WTC11 (cell line): Measurements from ENCODE around the gene CTAG1A. TPM values are rescaled to one million over a fixed set of nuclear protein-coding genes. Genes with fewer than 3 reads are reported as not detected.
"Not testable (repeated sequence)": the region's sequence is repeated elsewhere in the genome, so short reads cannot be mapped to it uniquely, and the experiment has no call there.

Experiments used
- ATAC-seq: fragments of 200-7000 bp; cut with Tn5 transposase; 2 replicates; pipeline ENCODE4 v1.10.0; 2021; ENCODE audit warnings: mild to moderate bottlenecking, moderate library complexity
- Bru-seq: library from RNA; stranded (reverse); fragments of 400-500 nt; gene quantifications from one replicate; lab custom pipeline; 2021; lab: Mats Ljungman, UMichigan
- CTCF ChIA-PET: fragments of 300-600 bp; sonication (Branson Sonifier 250); formaldehyde crosslinking; loops from one replicate; lab custom pipeline; 2021; ENCODE audit warnings: antibody characterized with exemption; lab: Charles Lee
- POLR2A ChIA-PET: fragments of 350-600 bp; sonication (Branson Sonifier 250); formaldehyde crosslinking; loops from one replicate; lab custom pipeline; 2021; ENCODE audit warnings: antibody characterized with exemption; lab: Charles Lee
- DNase-seq: peaks from one replicate; pipeline ENCODE4 v3.0.0; 2021; ENCODE audit warnings: low spot score
- H3K27ac Mint-ChIP-seq: 2 replicates; pipeline ENCODE4 v1.8.0; 2021; ENCODE audit warnings: mixed read lengths
- H3K27me3 Mint-ChIP-seq: 2 replicates; pipeline ENCODE4 v1.8.0; 2021; ENCODE audit warnings: low read depth, mild to moderate bottlenecking, moderate library complexity, mixed read lengths
- H3K36me3 Mint-ChIP-seq: 2 replicates; pipeline ENCODE4 v1.8.0; 2021; ENCODE audit warnings: mixed read lengths
- H3K4me1 Mint-ChIP-seq: 2 replicates; pipeline ENCODE4 v1.8.0; 2022; ENCODE audit warnings: mixed read lengths
- H3K4me3 Mint-ChIP-seq: 2 replicates; pipeline ENCODE4 v1.8.0; 2021; ENCODE audit warnings: mild to moderate bottlenecking, moderate library complexity, mixed read lengths
- H3K9me3 Mint-ChIP-seq: 2 replicates; pipeline ENCODE4 v1.8.0; 2021; ENCODE audit warnings: mixed read lengths
- GRHL2 ChIP-seq: fragments of 250-450 bp; sonication (Bioruptor Pico); IDR thresholded peaks from 2 replicates; pipeline ENCODE4 v1.8.0; 2022; ENCODE audit warnings: mild to moderate bottlenecking, moderate library complexity; ENCODE audit not compliant: insufficient replicate concordance, severe bottlenecking
- GTF2I ChIP-seq: fragments of 250-450 bp; sonication (Bioruptor Pico); conservative IDR thresholded peaks from 2 replicates; pipeline ENCODE4 v1.4.0; 2021; ENCODE audit warnings: mild to moderate bottlenecking
- HMGA2 ChIP-seq: fragments of 250-450 bp; sonication (Bioruptor Pico); IDR thresholded peaks from 2 replicates; pipeline ENCODE4 v1.4.0; 2021; ENCODE audit warnings: mild to moderate bottlenecking, moderate library complexity
- IRF2 ChIP-seq: sonication (generic); formaldehyde crosslinking; IDR thresholded peaks from 2 replicates; pipeline ENCODE4 v1.8.0; 2022; ENCODE audit warnings: low read depth, missing genetic modification reagents, borderline replicate concordance
- MYBL2 ChIP-seq: sonication (generic); formaldehyde crosslinking; IDR thresholded peaks from 2 replicates; pipeline ENCODE4 v1.8.1; 2023; ENCODE audit warnings: mild to moderate bottlenecking, moderate library complexity, missing genetic modification reagents
- SMAD4 ChIP-seq: sonication (generic); formaldehyde crosslinking; IDR thresholded peaks from 2 replicates; pipeline ENCODE4 v1.8.0; 2022; ENCODE audit warnings: mild to moderate bottlenecking, missing genetic modification reagents
- TEAD1 ChIP-seq: sonication (generic); formaldehyde crosslinking; IDR thresholded peaks from 2 replicates; pipeline ENCODE4 v1.8.0; 2022; ENCODE audit warnings: mild to moderate bottlenecking, missing genetic modification reagents
- TP53 ChIP-seq: sonication (generic); formaldehyde crosslinking; IDR thresholded peaks from 2 replicates; pipeline ENCODE4 v1.8.1; 2023; ENCODE audit warnings: mild to moderate bottlenecking, missing genetic modification reagents
- ZBTB21 ChIP-seq: sonication (generic); formaldehyde crosslinking; IDR thresholded peaks from 2 replicates; pipeline ENCODE4 v1.8.1; 2023; ENCODE audit warnings: mild to moderate bottlenecking, missing genetic modification reagents, borderline replicate concordance
- ZNF219 ChIP-seq: sonication (generic); formaldehyde crosslinking; IDR thresholded peaks from 2 replicates; pipeline ENCODE4 v1.8.0; 2023; ENCODE audit warnings: missing genetic modification reagents, mild to moderate bottlenecking, borderline replicate concordance
- long read RNA-seq, 3 experiments: library from RNA in 1 of 3; library from capped mRNA in 1 of 3; library from polyadenylated mRNA in 1 of 3; unstranded in 2 of 3; stranded (forward) in 1 of 3; transcript quantifications; one replicate each; pipeline ENCODE4 v2.0.0, GENCODE V29; 2021
- total RNA-seq: library from RNA; stranded (reverse); gene quantifications from 3 replicates; pipeline ENCODE4 v1.2.3, GENCODE V29; 2021
- TF ChIP-seq, protein P1 (sequence below): fragments of 250-450 bp; sonication (Bioruptor Pico); IDR thresholded peaks from 2 replicates; pipeline ENCODE4 v1.9.0; 2021; ENCODE audit warnings: mild to moderate bottlenecking, borderline replicate concordance
- TF ChIP-seq, protein P2 (sequence below): fragments of 250-450 bp; sonication (Bioruptor Pico); IDR thresholded peaks from 2 replicates; pipeline ENCODE4 v1.8.0; 2021; ENCODE audit warnings: mild to moderate bottlenecking
- TF ChIP-seq, protein P3 (sequence below): sonication (generic); formaldehyde crosslinking; IDR thresholded peaks from 2 replicates; pipeline ENCODE4 v1.8.1; 2023; ENCODE audit warnings: mild to moderate bottlenecking, moderate library complexity, missing genetic modification reagents

The CTAG1A gene
- total RNA-seq (not detected in 3 replicates), Bru-seq, nascent RNA (not detected)
- long read RNA-seq, experiment 1: 0 reads
- long read RNA-seq, experiment 2: 0 reads
- long read RNA-seq, experiment 3: 0 reads

DNA sequence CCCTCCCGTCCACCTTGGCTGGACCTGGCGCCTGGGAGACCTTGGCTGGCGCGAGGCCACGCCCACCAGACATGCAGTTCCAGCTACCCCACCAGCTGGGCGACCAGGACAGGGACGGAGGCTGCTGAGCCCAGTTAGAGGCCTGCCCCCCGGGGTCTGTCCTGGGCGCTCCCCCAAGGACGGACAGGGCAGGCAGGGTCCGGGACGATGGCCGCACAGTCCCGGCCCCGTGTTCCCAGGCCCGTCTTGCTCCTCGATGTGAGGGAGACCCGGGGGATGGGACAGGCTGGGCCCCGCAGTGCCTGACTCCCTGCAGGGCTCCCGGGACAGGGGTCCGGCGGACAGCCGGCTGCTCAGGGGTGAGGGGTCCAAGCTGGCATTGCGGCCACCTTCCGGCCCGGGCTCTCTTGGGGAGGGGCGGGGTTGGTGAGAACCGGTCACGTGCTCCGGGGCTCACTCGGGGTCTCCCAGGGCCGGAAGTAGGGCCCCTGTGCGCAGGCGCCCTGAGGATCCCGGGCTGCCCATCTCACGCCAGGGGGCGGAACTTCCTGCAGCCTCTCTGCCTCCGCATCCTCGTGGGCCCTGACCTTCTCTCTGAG, at the start of gene CTAG1A:
CTAG1A (plus strand) TSS at position 549 of the 599 bp plus-strand sequence. CDS start 74 bp downstream, outside the sequence.
- H3K36me3 Mint-ChIP-seq, H3K9me3 Mint-ChIP-seq, POLR2A ChIA-PET, H3K4me3 Mint-ChIP-seq, H3K4me1 Mint-ChIP-seq, H3K27me3 Mint-ChIP-seq, ATAC-seq, H3K27ac Mint-ChIP-seq, CTCF ChIA-PET, DNase-seq: not testable (repeated sequence)

DNA sequence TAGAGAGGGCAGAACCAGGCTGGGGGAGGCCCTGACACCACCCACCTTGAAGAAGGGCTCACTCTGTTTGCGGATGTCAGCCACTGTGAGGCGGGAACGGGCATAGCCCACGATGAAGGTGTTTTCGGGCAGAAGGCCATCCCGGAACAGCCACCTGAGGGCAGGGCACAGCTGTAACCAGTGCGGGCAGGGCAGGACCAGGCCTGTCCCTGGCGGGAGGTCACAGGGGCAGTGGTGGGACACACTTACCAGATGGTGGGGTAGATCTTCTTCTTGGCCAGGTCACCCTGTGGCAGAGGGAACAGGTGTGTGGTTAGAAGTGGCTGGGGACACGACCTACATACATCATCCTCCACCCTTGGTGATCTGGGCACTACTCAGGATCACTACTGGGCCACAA, 49.0 kb upstream of the CTAG1A start:
- no peak for ATAC-seq
- Mint-ChIP-seq H3K27me3 (no peaks in the 10 kb centered on the region), H3K27ac (no peak overlapping the region), H3K9me3 (no peaks in the 10 kb centered on the region), H3K36me3 (peaks cover 14% of the 10 kb centered on the region), H3K4me3 (no peak overlapping the region)
- POLR2A ChIA-PET: no interaction called here
- CTCF ChIA-PET: interaction anchor here (2.2 kb wide), 1 partner anchor 162 kb away, joined by 7 read pairs; no protein-coding TSS in a partner anchor
- TF ChIP-seq SMAD4 (CRISPR knock-in tag) (no peak), IRF2 (no peak), TP53 (CRISPR knock-in tag) (no peak), MYBL2 (CRISPR knock-in tag) (no peak), ZBTB21 (CRISPR knock-in tag) (no peak), ZNF219 (CRISPR knock-in tag) (no peak), GRHL2 (CRISPR knock-in tag) (no peak), GTF2I (no peak)
- TF ChIP-seq, protein P1, sequence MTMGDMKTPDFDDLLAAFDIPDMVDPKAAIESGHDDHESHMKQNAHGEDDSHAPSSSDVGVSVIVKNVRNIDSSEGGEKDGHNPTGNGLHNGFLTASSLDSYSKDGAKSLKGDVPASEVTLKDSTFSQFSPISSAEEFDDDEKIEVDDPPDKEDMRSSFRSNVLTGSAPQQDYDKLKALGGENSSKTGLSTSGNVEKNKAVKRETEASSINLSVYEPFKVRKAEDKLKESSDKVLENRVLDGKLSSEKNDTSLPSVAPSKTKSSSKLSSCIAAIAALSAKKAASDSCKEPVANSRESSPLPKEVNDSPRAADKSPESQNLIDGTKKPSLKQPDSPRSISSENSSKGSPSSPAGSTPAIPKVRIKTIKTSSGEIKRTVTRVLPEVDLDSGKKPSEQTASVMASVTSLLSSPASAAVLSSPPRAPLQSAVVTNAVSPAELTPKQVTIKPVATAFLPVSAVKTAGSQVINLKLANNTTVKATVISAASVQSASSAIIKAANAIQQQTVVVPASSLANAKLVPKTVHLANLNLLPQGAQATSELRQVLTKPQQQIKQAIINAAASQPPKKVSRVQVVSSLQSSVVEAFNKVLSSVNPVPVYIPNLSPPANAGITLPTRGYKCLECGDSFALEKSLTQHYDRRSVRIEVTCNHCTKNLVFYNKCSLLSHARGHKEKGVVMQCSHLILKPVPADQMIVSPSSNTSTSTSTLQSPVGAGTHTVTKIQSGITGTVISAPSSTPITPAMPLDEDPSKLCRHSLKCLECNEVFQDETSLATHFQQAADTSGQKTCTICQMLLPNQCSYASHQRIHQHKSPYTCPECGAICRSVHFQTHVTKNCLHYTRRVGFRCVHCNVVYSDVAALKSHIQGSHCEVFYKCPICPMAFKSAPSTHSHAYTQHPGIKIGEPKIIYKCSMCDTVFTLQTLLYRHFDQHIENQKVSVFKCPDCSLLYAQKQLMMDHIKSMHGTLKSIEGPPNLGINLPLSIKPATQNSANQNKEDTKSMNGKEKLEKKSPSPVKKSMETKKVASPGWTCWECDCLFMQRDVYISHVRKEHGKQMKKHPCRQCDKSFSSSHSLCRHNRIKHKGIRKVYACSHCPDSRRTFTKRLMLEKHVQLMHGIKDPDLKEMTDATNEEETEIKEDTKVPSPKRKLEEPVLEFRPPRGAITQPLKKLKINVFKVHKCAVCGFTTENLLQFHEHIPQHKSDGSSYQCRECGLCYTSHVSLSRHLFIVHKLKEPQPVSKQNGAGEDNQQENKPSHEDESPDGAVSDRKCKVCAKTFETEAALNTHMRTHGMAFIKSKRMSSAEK (CRISPR knock-in tag): no peak
- TF ChIP-seq, protein P2, sequence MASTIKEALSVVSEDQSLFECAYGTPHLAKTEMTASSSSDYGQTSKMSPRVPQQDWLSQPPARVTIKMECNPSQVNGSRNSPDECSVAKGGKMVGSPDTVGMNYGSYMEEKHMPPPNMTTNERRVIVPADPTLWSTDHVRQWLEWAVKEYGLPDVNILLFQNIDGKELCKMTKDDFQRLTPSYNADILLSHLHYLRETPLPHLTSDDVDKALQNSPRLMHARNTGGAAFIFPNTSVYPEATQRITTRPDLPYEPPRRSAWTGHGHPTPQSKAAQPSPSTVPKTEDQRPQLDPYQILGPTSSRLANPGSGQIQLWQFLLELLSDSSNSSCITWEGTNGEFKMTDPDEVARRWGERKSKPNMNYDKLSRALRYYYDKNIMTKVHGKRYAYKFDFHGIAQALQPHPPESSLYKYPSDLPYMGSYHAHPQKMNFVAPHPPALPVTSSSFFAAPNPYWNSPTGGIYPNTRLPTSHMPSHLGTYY (CRISPR knock-in tag): no peak
- TF ChIP-seq, all 79 proteins: peak for 0
- no peaks in the 10 kb centered on the region for H3K4me1 Mint-ChIP-seq
- no peak for DNase-seq

DNA sequence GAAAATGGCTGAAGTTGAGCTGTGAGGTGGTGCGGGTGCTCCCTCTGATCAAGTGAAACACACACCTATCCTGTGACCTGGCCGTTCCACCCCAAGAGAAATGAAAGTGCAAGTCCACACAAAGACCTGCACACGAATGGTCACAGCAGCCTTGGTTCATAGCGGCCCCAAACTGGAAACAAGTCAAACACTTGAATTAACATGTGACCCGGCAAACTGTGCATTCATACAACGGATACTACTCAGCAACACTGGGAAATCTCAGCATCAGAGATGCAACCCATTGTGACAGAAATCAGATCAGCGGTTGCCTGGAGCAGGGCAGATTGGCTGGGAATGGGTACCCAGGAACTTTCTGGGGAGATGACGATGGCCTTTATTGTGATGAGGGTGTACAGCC, 45.9 kb upstream of the CTAG1A start:
- no peak overlapping the region for H3K4me3 Mint-ChIP-seq
- POLR2A ChIA-PET: no interaction called here
- no peak for ATAC-seq

DNA sequence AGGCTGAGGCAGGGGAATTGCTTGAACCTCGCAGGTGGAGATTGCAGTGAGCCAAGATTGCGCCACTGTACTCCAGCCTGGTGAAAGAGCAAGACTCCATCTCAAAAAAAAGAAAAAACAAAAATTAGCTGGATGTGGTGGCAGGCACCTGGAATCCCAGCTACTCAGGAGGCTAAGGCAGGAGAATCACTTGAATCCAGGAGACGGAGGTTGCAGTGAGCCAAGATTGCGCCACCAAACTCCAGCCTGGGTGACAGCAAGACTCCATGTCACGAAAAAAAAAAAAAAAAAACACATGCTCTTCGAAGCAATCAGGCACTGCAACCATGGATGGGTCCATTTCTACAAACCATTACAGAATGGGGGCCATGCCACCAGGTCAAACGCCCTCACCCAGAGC, 44.6 kb upstream of the CTAG1A start:
- H3K36me3 Mint-ChIP-seq: peaks cover 10% of the 10 kb centered on the region
- H3K4me1 Mint-ChIP-seq, ATAC-seq, CTCF ChIA-PET, H3K27ac Mint-ChIP-seq, H3K4me3 Mint-ChIP-seq, POLR2A ChIA-PET, H3K27me3 Mint-ChIP-seq, DNase-seq, H3K9me3 Mint-ChIP-seq: not testable (repeated sequence)

More for the DNA sequence above, 45.9 kb upstream of the CTAG1A start:
- H3K27ac Mint-ChIP-seq: no peak overlapping the region
- CTCF ChIA-PET: no interaction called here
- no peaks in the 10 kb centered on the region for H3K27me3 Mint-ChIP-seq
- TF ChIP-seq TEAD1 (CRISPR knock-in tag) (no peak), HMGA2 (CRISPR knock-in tag) (no peak)
- TF ChIP-seq, protein P3, sequence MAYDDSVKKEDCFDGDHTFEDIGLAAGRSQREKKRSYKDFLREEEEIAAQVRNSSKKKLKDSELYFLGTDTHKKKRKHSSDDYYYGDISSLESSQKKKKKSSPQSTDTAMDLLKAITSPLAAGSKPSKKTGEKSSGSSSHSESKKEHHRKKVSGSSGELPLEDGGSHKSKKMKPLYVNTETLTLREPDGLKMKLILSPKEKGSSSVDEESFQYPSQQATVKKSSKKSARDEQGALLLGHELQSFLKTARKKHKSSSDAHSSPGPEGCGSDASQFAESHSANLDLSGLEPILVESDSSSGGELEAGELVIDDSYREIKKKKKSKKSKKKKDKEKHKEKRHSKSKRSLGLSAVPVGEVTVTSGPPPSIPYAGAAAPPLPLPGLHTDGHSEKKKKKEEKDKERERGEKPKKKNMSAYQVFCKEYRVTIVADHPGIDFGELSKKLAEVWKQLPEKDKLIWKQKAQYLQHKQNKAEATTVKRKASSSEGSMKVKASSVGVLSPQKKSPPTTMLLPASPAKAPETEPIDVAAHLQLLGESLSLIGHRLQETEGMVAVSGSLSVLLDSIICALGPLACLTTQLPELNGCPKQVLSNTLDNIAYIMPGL (CRISPR knock-in tag): no peak
- no peaks in the 10 kb centered on the region for H3K9me3 Mint-ChIP-seq
- no peak for DNase-seq
- H3K4me1 Mint-ChIP-seq: no peaks in the 10 kb centered on the region
- H3K36me3 Mint-ChIP-seq: peaks cover 3% of the 10 kb centered on the region; the same call in 1 of the 2 replicates
